Liver (tissue), 3 donors: ENCODE data around the gene TRPM1.

Source experiments
- EGR1 ChIP-seq, 2 donors: IDR thresholded peaks; 2 replicates each; pipeline ENCODE4 v1.6.1; 2016 to 2018; ENCODE audit warnings: antibody characterized with exemption in 2 of 2, low read depth in 2 of 2
- SP1 ChIP-seq: IDR thresholded peaks from 2 replicates; pipeline ENCODE4 v1.6.1; 2018; ENCODE audit warnings: antibody characterized with exemption, mild to moderate bottlenecking
- TF ChIP-seq, protein P1 (sequence below): fragments of 150-350 bp; IDR thresholded peaks from 2 replicates; pipeline ENCODE4 v1.5.1; 2017; ENCODE audit warnings: improper control_type of control experiment, low read depth, low read length; ENCODE audit not compliant: missing input control
- TF ChIP-seq, protein P2 (sequence below): IDR thresholded peaks from 2 replicates; pipeline ENCODE4 v1.6.1; 2016; ENCODE audit warnings: antibody characterized with exemption, mild to moderate bottlenecking
- TF ChIP-seq, protein P3 (sequence below): IDR thresholded peaks from 2 replicates; pipeline ENCODE4 v1.6.1; 2016; ENCODE audit warnings: antibody characterized with exemption
- donor health status: healthy.
- donor health status: healthy.

DNA sequence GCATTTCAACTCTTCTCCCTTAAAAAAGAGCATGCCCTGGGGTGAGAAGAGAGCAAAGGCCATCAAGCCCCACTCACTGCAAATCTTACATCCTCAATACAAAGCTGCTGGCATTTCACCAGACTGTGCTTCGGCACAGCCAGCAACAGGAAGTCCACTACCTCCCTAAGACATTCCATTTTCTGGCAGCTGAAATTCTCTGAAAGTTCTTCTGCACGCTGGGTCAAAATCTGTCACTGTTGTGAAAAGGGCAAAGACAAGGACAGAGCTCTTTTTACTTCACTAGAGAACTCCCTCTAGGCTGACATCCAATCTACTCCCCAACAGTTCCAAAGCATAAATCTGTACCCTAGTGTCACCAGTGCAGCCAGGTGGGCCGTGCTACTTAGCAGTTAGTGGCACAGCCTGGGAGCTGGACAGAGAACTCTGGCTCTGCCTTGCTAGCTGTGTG is 116.4 kb downstream of the TRPM1 start:
- TF ChIP-seq, protein P1, sequence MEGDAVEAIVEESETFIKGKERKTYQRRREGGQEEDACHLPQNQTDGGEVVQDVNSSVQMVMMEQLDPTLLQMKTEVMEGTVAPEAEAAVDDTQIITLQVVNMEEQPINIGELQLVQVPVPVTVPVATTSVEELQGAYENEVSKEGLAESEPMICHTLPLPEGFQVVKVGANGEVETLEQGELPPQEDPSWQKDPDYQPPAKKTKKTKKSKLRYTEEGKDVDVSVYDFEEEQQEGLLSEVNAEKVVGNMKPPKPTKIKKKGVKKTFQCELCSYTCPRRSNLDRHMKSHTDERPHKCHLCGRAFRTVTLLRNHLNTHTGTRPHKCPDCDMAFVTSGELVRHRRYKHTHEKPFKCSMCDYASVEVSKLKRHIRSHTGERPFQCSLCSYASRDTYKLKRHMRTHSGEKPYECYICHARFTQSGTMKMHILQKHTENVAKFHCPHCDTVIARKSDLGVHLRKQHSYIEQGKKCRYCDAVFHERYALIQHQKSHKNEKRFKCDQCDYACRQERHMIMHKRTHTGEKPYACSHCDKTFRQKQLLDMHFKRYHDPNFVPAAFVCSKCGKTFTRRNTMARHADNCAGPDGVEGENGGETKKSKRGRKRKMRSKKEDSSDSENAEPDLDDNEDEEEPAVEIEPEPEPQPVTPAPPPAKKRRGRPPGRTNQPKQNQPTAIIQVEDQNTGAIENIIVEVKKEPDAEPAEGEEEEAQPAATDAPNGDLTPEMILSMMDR: no peak
- TF ChIP-seq, protein P2, sequence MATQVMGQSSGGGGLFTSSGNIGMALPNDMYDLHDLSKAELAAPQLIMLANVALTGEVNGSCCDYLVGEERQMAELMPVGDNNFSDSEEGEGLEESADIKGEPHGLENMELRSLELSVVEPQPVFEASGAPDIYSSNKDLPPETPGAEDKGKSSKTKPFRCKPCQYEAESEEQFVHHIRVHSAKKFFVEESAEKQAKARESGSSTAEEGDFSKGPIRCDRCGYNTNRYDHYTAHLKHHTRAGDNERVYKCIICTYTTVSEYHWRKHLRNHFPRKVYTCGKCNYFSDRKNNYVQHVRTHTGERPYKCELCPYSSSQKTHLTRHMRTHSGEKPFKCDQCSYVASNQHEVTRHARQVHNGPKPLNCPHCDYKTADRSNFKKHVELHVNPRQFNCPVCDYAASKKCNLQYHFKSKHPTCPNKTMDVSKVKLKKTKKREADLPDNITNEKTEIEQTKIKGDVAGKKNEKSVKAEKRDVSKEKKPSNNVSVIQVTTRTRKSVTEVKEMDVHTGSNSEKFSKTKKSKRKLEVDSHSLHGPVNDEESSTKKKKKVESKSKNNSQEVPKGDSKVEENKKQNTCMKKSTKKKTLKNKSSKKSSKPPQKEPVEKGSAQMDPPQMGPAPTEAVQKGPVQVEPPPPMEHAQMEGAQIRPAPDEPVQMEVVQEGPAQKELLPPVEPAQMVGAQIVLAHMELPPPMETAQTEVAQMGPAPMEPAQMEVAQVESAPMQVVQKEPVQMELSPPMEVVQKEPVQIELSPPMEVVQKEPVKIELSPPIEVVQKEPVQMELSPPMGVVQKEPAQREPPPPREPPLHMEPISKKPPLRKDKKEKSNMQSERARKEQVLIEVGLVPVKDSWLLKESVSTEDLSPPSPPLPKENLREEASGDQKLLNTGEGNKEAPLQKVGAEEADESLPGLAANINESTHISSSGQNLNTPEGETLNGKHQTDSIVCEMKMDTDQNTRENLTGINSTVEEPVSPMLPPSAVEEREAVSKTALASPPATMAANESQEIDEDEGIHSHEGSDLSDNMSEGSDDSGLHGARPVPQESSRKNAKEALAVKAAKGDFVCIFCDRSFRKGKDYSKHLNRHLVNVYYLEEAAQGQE: no peak
- TF ChIP-seq SP1 (no peak), EGR1 (IDR thresholded peaks at IDR 0.05; ENCODE audit: low read depth in 2 of 2) (no peak)
- TF ChIP-seq, protein P3, sequence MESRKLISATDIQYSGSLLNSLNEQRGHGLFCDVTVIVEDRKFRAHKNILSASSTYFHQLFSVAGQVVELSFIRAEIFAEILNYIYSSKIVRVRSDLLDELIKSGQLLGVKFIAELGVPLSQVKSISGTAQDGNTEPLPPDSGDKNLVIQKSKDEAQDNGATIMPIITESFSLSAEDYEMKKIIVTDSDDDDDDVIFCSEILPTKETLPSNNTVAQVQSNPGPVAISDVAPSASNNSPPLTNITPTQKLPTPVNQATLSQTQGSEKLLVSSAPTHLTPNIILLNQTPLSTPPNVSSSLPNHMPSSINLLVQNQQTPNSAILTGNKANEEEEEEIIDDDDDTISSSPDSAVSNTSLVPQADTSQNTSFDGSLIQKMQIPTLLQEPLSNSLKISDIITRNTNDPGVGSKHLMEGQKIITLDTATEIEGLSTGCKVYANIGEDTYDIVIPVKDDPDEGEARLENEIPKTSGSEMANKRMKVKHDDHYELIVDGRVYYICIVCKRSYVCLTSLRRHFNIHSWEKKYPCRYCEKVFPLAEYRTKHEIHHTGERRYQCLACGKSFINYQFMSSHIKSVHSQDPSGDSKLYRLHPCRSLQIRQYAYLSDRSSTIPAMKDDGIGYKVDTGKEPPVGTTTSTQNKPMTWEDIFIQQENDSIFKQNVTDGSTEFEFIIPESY: no peak
